HepG2 (cell line): ENCODE results near the gene IQUB.
"Not testable (repeated sequence)": the region's sequence is repeated elsewhere in the genome, so short reads cannot be mapped to it uniquely, and the experiment has no call there.

Experiments used
- EP300 ChIP-seq, 3 experiments: sonication (generic) in 1 of 3; formaldehyde crosslinking in 1 of 3; IDR thresholded peaks; 2 replicates each; pipeline versions ENCODE4 v1.5.1 to v1.6.1; 2011 to 2020; ENCODE audit warnings: low read depth in 2 of 3, low read length in 2 of 3, borderline replicate concordance in 1 of 3, improper control_type of control experiment in 1 of 3, mild to moderate bottlenecking in 1 of 3, missing genetic modification reagents in 1 of 3, moderate library complexity in 1 of 3
- TF ChIP-seq, protein P1 (sequence below): sonication (generic); formaldehyde crosslinking; IDR thresholded peaks from 2 replicates; pipeline ENCODE4 v1.5.0; 2020; ENCODE audit warnings: mild to moderate bottlenecking, missing genetic modification reagents, moderate library complexity

DNA sequence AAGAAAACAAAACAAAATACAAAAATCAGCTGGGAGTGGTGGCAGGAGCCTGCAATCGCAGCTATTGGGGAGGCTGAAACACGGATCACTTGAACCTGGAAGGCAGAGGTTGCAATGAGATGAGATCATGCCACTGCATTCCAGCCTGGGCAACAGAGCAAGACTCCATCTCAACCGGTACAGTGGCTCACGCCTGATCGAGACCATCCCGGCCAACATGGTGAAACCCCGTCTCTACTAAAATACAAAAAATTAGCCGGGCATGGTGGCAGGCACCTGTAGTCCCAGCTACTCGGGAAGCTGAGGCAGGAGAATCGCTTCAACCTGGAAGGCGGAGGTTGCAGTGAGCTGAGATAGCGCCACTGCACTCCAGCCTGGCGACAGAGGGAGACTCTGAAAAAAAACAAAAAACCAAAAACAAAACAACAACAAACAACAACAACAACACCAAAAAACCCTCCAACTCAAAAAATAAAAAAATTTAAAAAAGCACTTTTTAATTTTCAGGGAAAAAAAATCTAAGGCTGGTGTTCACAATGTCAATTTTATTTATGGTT, 4.3 kb downstream of the IQUB start:
- TF ChIP-seq, protein P1, sequence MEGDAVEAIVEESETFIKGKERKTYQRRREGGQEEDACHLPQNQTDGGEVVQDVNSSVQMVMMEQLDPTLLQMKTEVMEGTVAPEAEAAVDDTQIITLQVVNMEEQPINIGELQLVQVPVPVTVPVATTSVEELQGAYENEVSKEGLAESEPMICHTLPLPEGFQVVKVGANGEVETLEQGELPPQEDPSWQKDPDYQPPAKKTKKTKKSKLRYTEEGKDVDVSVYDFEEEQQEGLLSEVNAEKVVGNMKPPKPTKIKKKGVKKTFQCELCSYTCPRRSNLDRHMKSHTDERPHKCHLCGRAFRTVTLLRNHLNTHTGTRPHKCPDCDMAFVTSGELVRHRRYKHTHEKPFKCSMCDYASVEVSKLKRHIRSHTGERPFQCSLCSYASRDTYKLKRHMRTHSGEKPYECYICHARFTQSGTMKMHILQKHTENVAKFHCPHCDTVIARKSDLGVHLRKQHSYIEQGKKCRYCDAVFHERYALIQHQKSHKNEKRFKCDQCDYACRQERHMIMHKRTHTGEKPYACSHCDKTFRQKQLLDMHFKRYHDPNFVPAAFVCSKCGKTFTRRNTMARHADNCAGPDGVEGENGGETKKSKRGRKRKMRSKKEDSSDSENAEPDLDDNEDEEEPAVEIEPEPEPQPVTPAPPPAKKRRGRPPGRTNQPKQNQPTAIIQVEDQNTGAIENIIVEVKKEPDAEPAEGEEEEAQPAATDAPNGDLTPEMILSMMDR (CRISPR knock-in tag), result not testable (repeated sequence)
- TF ChIP-seq EP300 (IDR thresholded peaks at IDR 0.05; ENCODE audit: low read depth in 2 of 2, low read length in 2 of 2); EP300 (CRISPR knock-in tag; IDR thresholded peaks at IDR 0.05; ENCODE audit: borderline replicate concordance): not testable (repeated sequence)
